ENCODE data around the gene SPATA24.
A peak's percentile ranks its signal among the peaks of the same experiment; 100 is the strongest.
"Not testable (repeated sequence)": the region's sequence is repeated elsewhere in the genome, so short reads cannot be mapped to it uniquely, and the experiment has no call there.

The SPATA24 gene

DNA sequence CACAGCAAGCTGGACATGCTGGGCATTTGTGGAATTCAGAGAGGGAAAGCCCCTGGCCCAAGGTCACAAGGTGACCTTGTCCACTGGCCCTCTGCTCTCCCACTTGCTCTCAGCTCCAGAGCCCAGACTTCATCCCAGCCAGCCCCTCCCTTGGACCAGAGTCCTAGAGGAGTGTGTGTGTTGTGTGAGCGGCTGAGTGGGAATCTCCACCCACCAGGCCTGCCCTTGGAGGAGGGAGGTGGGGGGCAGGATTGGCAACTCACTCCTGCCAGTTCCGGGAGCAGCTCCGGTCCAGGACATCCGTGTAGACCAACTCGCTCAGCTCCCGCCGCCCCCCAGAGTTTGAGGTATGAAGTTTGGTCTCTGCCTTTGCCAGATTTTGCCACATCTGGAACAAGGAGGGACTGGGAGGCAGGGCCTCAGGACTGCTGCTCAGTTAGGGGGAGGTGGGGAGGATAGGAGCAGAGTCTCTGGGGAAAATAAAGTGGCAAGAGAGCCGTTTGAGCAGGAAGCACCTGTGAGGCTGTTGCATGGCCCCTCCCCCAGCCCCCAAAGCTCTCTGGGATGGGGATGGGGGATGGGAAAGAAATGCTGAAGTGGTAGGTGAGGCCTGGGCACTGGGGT, 15.6 kb downstream of the SPATA24 start:
- DNase-seq (ENCODE audit: low spot score), result peak; percentile 64
- in situ Hi-C loops (cut with MboI; ENCODE audit: low sequenced_read_pairs, unreplicated experiment), result no loop called here
- TF ChIP-seq, protein P1, sequence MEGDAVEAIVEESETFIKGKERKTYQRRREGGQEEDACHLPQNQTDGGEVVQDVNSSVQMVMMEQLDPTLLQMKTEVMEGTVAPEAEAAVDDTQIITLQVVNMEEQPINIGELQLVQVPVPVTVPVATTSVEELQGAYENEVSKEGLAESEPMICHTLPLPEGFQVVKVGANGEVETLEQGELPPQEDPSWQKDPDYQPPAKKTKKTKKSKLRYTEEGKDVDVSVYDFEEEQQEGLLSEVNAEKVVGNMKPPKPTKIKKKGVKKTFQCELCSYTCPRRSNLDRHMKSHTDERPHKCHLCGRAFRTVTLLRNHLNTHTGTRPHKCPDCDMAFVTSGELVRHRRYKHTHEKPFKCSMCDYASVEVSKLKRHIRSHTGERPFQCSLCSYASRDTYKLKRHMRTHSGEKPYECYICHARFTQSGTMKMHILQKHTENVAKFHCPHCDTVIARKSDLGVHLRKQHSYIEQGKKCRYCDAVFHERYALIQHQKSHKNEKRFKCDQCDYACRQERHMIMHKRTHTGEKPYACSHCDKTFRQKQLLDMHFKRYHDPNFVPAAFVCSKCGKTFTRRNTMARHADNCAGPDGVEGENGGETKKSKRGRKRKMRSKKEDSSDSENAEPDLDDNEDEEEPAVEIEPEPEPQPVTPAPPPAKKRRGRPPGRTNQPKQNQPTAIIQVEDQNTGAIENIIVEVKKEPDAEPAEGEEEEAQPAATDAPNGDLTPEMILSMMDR (IDR thresholded peaks at IDR 0.05; ENCODE audit: borderline replicate concordance, control extremely low read depth, extremely low read depth, insufficient read depth, missing control alignments), result no peak

DNA sequence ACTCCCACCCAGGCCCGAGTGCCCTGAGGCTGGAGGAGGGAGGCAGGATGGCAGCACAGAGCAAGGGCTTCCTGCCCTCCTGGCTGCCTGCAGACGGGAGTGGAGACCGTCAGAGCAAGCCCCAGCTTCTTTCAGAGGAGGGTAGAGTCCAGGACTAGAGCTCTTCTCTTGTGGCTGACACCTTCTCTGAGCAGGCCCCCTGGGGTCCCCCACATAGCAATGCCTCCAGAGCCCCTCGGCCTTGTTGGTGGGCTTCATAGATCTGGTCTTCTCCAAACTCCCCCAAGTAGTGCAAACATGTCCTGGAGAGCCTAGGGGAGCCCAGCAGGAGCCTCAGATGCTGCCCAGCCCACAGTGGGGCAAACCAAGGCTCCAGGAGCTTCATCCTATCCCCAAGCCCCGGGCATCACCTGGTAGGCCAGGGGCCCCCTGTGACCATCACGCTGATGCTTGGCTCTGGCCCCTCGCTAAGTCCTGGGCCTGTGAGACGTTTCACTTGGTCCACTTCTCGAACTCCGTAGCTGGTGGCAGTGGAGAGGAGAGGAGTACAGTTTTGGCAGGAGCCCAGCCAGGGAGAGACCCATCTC, 16.2 kb downstream of the SPATA24 start:
- TF ChIP-seq, protein P1 (IDR thresholded peaks at IDR 0.05; ENCODE audit: borderline replicate concordance, control extremely low read depth, extremely low read depth, insufficient read depth, missing control alignments), result no peak
- peak; percentile 31 for DNase-seq (ENCODE audit: low spot score)
- in situ Hi-C loops (cut with MboI; ENCODE audit: low sequenced_read_pairs, unreplicated experiment), result no loop called here

DNA sequence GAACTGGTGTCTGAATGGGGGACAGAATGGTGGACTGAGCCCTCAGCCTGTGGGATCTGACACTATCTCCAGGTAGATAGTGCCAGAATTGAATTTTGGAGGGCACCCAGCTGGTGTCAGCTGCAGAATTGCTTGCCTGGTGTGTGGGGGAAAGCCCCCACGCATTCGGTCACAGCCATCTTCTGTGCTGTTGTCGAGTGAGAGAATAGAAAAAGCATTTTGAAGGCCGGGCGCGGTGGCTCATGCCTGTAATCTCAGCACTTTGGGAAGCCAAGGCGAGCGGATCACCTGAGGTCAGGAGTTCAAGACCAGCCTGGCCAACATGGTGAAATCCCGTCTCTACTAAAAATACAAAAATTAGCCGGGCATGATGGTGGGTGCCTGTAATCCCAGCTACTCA, 16.9 kb downstream of the SPATA24 start:
- in situ Hi-C loops (cut with MboI; ENCODE audit: low sequenced_read_pairs, unreplicated experiment); DNase-seq (ENCODE audit: low spot score): not testable (repeated sequence)

DNA sequence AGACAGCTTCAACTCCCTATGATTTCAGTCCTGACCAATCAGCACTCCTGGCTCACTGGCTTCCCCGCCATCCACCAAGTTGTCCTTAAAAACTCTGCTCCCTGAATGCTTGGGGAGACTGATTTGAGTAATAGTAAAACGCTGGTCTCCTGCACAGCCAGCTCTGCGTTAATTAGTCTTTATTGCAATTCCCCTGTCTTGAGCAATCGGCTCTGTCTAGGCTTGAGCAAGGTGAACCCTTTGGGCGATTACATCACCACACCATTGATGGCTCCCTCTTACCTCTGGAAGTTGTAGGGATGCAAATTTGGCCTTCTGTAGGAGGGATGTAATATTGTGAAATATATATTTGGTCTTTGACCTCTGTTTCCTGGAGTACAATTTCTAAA, 17.8 kb downstream of the SPATA24 start:
- DNase-seq (ENCODE audit: low spot score), result no peak
- in situ Hi-C loops (cut with MboI; ENCODE audit: low sequenced_read_pairs, unreplicated experiment), result no loop called here
- TF ChIP-seq, protein P1 (IDR thresholded peaks at IDR 0.05; ENCODE audit: borderline replicate concordance, control extremely low read depth, extremely low read depth, insufficient read depth, missing control alignments), result no peak

DNA sequence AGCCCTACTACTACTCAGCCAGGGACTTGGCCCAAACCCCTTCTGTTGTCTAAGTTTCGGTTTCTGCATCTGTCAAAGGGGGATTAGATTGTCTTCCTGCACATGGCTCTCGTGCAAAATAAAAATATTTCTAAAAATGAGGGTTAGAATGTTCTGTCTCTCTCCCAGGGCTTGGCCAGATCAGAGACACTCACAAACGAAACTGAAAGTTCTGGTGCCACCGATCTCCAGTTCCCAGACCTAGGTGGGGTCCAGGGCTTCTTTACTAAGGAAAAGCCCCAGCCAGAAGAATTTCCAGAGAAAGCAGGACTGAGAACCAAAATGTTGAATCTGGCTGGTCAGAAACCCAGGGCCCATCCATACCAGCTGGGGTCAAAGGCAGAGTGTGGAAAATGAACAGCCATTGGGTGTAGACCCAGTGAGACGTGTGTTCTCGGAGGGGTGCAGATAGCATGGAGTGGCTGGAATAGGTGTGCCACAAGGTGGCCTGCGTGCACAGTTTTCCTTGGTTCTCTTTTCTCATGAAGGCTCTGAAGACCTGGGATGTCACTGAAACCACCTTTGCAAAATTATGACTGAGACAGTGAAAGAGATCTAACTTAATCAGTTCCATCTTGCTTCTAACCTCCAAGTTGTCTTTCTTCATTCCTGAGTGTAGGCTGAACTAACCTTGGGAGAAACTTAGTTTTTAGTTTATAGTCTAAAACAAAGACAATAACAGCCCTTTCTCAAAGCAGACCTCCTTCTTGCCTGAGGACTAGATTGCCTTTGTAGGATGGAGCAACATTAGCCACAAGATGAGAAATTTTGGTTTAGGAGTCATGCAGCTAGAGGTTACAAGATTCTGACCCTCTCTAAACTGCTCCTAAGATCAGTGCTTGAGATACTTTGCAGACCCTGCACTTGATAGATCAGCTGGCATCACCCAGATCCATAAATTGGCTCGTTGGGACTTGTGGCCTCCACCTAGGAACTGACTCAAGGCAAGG, 18.5 kb downstream of the SPATA24 start:
- in situ Hi-C loops (cut with MboI; ENCODE audit: low sequenced_read_pairs, unreplicated experiment), result no loop called here
- peak; percentile 61 for DNase-seq (ENCODE audit: low spot score)
- TF ChIP-seq, protein P1 (IDR thresholded peaks at IDR 0.05; ENCODE audit: borderline replicate concordance, control extremely low read depth, extremely low read depth, insufficient read depth, missing control alignments), result no peak

DNA sequence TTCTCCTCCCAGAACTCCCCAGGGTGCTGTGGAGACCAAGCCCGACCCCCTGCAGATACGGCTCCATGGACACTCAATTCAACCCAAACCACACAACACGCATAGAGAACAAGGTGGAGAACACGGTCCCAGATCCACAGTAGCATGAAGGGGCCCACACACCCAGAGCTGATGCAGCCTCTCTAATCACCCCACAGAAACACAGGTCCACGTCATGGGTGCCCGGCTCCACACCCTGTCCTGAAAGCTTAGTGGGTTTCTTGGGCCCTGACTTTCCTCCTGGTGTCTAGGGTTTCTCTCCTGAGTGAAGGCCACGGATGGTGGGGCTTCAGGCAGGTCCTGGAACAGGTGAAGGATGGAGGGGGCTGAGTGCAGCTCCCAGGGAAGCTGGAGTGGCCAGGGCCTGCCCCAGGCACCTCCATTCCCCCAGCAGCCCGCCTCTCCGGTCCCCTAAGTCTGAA, 19.3 kb downstream of the SPATA24 start:
- TF ChIP-seq, protein P1 (IDR thresholded peaks at IDR 0.05; ENCODE audit: borderline replicate concordance, control extremely low read depth, extremely low read depth, insufficient read depth, missing control alignments), result no peak
- no peak for DNase-seq (ENCODE audit: low spot score)
- in situ Hi-C loops (cut with MboI; ENCODE audit: low sequenced_read_pairs, unreplicated experiment), result no loop called here
